HG03025 (cell line): ENCODE measurements around the gene PEX7.
"Not testable (repeated sequence)": the region's sequence is repeated elsewhere in the genome, so short reads cannot be mapped to it uniquely, and the experiment has no call there.

ENCODE experiments used
- ATAC-seq: cut with Tn5 transposase; IDR thresholded peaks from one replicate; pipeline ENCODE4 v1.9.1; 2021; ENCODE audit warnings: mild to moderate bottlenecking, moderate library complexity; ENCODE audit not compliant: unreplicated experiment, low FRiP score

The PEX7 gene

GRCh38 chr6:136790411-136791295 lies 31.7 kb upstream of the PEX7 start:
- no peak for ATAC-seq

- peak; percentile 37 for ATAC-seq
These were observed 30.9 kb upstream of the PEX7 start for GRCh38 chr6:136791296-136792094.

- ATAC-seq = no peak
These were observed 30.3 kb upstream of the PEX7 start for GRCh38 chr6:136792095-136792409.

GRCh38 chr6:136792410-136793262 lies 29.8 kb upstream of the PEX7 start, which contains the start of gene MAP3K5:
MAP3K5 (minus strand) TSS chr6:136792477; CDS start chr6:136792157, 320 bp downstream.
- ATAC-seq = peak; percentile 63

DNA sequence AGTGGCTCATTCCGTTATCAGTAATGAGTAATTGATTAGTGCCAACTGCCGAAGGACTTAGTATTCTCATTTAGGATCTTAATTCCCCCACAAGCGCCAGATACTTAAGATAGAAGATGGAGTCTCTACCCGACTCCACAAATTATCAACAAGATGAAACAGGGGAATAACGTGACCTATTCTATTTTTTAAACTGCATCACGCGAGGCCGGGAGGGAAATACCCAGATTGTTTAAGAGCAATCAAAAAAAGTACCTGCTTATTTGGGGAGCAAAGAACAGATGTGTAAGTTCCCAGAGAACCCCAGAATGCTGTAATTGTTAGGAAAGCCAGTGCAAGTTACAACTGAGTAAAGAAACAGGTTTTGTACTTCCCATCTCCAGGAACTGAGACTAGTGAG lies 29.0 kb upstream of the PEX7 start:
- ATAC-seq = no peak

GRCh38 chr6:136795386-136795785 lies 27.0 kb upstream of the PEX7 start:
- ATAC-seq = no peak

- no peak for ATAC-seq
These were observed 26.4 kb upstream of the PEX7 start for GRCh38 chr6:136795996-136796395.

DNA sequence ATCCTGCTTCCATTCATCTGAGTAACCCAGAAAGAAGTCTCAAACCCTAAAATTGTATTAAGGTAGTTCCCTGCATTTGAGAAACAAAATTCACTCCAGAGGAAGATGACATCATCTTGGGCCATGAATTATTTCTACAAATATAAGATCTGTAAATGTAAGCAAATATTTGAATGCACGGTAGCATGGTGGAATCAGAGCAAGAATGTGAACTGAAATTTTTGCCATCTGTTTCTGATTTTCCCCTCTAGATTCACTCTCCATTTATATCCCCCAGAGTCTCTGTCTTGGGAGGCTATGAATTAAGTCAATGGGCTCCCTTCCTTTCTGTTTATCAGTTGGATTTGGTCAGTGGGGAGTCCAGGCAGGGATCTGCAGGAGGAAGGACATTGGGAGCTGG lies 24.3 kb upstream of the PEX7 start:
- no peak for ATAC-seq

DNA sequence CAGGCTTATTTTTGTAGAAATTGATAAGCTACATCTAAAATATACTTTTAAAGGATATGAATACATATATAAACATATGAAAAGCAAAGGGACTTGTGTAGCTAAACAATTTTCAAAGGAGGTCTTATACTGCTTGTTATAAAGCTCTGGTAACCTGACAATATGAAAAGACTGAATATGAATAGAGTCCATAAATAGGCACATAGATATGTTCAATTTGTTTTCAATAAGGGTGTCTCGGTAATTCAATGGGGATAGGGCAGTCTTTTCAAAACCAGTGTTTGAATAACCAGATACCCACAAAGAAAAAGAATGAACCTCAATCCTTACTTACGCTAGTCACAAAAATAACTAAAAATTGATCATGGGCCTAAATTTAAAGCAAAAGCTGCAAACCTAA lies 20.8 kb upstream of the PEX7 start:
- no peak for ATAC-seq

- ATAC-seq = no peak
These were observed 18.8 kb upstream of the PEX7 start for GRCh38 chr6:136803608-136804007.

DNA sequence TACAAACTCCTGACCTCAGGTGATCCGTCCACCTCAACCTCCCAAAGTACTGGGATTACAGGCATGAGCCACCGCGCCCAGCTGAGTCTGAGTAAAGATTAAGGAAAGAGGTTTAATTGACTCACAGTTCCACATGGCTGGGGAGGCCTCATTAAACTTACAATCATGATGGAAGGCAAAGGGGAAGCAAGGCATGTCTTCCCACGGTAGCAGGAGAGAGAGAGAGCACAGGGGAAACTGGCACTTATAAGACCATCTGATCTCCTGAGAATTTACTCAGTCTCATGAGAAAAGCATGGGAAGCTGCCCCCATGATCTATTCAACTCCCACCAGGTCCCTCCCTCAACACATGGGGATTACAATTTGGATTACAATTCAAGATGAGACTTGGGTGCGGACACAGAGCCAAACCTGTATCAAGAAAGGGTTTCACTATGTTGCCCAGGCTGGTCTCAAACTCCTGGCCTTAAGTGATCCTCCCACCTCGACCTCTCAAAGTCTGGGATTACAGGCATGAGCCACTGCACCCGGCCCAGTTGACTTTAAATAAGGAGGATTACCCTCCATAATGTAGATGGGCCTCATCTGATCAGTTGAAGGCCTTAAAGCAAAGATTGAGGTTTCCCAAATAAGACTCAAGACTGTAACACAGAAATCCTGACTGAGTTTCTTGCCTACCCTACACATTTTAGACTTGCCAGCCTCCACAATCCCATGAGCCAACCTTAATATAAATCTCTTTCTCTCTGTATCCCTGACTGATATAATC lies 13.1 kb upstream of the PEX7 start:
- no peak for ATAC-seq

DNA sequence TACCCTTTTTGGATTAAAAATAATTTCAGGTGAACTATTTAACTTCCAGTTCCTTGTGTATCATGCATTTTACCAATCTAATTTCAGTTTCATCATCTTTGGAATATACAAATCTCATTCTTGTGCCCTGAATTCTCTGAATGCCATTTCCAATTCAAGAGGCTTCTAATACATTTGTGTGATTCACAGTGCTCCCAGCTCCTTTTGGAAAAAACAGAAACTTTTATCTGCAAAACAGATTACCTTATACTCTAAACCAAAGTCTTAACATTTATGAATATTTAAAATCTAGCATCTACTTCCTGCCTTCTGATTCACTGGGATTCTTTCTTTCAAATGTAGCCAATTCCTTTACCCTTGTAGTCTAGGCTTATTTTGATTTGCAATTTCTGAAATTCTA lies 11.1 kb upstream of the PEX7 start:
- no peak for ATAC-seq

- ATAC-seq = no peak
These were observed 10.2 kb upstream of the PEX7 start for GRCh38 chr6:136812174-136812573.

DNA sequence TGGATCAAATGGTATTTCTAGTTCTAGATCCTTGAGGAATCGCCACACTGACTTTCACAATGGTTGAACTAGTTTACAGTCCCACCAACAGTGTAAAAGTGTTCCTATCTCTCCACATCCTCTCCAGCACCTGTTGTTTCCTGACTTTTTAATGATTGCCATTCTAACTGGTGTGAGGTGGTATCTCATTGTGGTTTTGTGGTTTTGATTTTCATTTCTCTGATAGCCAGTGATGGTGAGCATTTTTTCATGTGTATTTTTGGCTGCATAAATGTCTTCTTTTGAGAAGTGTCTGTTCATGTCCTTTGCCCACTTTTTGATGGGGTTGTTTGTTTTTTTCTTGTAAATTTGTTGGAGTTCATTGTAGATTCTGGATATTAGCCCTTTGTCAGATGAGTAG lies 6.8 kb upstream of the PEX7 start:
- not testable (repeated sequence) for ATAC-seq

- no peak for ATAC-seq
These were observed 5.7 kb upstream of the PEX7 start for GRCh38 chr6:136816656-136817055.

- ATAC-seq = no peak
These were observed 1.8 kb upstream of the PEX7 start for GRCh38 chr6:136820561-136820960.

GRCh38 chr6:136822046-136822375 lies 381 bp upstream of the PEX7 start:
- peak; percentile 6 for ATAC-seq

DNA sequence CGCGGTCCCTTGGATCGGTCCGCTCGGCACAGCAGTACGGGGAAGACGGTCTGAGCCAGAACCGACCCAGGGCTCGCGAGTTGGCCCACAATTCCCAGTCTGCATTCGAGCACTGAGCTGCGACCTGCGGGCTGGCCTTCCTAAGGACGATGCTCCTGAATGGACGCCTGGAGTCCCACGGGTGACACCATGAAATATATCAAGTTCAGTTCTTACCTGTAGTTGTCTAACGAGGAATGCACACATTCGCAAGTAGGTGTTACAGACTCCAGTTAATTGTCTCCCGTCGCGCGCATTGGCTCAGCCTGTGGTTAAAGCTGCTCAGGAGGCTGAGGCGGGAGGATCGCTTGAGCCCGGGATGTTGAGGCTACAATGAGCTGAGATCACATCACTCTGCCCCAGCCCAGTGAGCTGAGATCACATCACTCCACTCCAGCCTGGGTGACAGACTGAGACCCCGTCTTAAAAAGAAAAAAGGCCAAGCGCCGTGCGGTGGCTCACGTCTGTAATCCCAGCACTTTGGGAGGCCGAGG lies 802 bp downstream of the PEX7 start:
- no peak for ATAC-seq

- no peak for ATAC-seq
These were observed 3.8 kb downstream of the PEX7 start for GRCh38 chr6:136826216-136826615.
